DMS79 (cell line): Measurements from ENCODE around the gene NARF.

ENCODE experiments used
- DNase-seq: peaks from one replicate; lab custom pipeline; 2025; lab: John Stamatoyannopoulos, UW

NARF gene

GRCh38 chr17:82434216-82434565 lies 24.4 kb upstream of the NARF start:
- DNase-seq: no peak

GRCh38 chr17:82435103-82435502 lies 23.4 kb upstream of the NARF start:
- DNase-seq: no peak

- no peak for DNase-seq
Observed at GRCh38 chr17:82435601-82436583, 22.6 kb upstream of the NARF start.

GRCh38 chr17:82436601-82437324 lies 21.8 kb upstream of the NARF start:
- DNase-seq: no peak

- DNase-seq: no peak
Observed at GRCh38 chr17:82437325-82437668, 21.2 kb upstream of the NARF start.

GRCh38 chr17:82438401-82439193 lies 19.9 kb upstream of the NARF start:
- no peak for DNase-seq

DNA sequence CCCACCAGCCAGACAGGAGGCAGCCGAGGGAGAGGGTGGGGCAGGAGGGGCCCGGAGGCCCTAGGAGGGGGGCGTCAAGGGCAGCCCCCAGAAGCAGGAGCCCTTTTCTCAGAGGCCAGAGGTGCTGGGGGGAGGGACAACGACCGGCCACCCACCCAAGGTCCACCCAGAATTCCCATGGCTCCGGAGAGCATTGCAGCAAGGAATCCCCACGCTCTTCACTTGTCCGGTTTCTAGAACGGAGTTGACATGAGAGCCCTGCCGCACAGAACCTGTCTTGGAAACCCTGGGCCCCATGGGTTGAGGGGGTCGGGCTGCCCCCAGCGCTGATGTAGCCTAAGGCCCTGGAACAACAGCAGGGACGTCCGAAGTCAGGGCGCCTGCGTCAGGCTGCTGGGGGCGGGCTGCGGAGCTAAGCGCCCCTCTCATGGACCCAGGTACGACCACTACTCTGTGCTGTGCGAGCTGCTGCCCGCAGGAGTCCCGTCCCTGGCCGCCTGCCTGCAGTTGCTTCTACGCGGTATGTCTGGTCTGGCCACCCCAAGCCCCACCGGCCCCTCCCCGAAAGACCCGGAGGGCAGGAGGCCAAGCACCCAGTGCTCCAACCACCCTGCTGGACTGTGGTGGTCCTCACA lies 19.2 kb upstream of the NARF start:
- no peak for DNase-seq

- DNase-seq: no peak
Observed at GRCh38 chr17:82439829-82440365, 18.6 kb upstream of the NARF start.

- no peak for DNase-seq
Observed at GRCh38 chr17:82440469-82440981, 18.0 kb upstream of the NARF start.

GRCh38 chr17:82440991-82441627 lies 17.4 kb upstream of the NARF start:
- DNase-seq: no peak

DNA sequence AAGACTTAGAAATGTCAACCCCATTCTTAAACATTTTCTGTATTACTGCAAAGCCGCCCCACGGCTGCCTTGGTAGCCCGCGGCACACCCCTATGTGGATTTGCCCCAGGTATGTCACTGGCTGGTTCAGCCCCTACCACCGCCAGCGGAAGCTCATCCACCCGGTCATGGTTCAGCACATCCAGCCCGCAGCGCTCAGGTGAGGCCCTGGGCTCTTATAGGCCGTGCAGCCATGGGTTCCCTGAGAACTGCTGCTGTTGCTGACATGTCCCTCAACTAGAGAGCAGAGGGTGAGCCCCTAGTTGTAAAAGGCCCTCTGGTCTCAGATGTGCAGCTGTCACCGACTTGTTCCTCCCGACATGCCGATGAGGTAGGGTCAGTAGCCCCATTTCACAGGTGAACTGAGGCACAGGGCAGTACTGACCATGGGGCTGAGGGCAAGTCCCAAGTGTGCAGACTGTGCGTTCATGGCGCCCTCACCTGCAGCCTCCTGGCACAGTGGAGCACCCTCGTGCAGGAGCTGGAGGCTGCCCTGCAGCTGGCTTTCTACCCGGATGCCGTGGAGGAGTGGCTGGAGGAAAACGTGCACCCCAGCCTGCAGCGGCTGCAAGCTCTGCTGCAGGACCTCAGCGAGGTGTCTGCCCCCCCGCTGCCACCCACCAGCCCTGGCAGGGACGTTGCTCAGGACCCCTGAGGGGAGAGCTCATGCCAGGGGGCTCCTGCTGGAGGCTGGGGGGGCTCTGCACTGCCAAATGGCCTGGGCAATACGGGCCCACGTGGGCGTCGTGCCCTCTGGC lies 16.7 kb upstream of the NARF start:
- DNase-seq: no peak

GRCh38 chr17:82442643-82443464 lies 15.7 kb upstream of the NARF start:
- DNase-seq: no peak

- no peak for DNase-seq
Observed at GRCh38 chr17:82443465-82444283, 14.9 kb upstream of the NARF start.

GRCh38 chr17:82444284-82444893 lies 14.2 kb upstream of the NARF start:
- no peak for DNase-seq

DNA sequence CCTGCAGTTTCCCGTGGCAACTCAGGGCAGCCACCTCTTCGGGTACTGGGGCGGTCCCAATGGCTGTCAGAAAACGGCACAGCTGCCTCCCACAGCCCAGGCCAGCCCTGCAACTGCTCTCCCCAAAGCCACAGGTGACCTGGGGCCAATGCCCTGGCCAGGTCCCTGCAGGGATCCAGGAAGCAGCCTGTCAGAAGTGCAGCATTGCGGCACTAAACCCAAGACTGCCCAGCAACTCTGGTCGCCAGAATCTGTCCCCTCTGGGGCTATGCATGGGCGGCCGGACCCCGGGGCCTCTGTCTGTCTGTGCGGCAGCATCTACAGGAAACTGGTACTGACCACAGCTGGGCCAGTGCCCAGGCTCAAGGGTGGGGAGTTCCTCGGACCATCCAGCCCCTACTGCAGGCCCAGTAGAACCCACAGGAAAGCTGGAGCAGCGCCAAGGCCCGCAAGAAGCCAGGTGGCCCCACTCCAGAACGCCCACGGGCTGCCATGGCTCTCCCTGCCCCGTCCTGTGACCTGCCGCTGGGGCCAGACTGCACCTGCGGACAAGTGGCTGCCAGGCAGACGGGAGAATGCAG lies 13.5 kb upstream of the NARF start:
- DNase-seq: no peak

GRCh38 chr17:82445542-82445941 lies 13.0 kb upstream of the NARF start:
- no peak for DNase-seq

- no peak for DNase-seq
Observed at GRCh38 chr17:82446124-82446523, 12.4 kb upstream of the NARF start.

- DNase-seq: no peak
Observed at GRCh38 chr17:82446649-82447048, 11.9 kb upstream of the NARF start.
